ENCODE measurements around the gene TFDP3.

The TFDP3 gene

GRCh38 chrX:133185119-133185518, 33.0 kb downstream of the TFDP3 start:
- DNase-seq, result no peak

GRCh38 chrX:133183806-133184205, 34.3 kb downstream of the TFDP3 start:
- no peak for DNase-seq

- no peak for DNase-seq
Measured at GRCh38 chrX:133179500-133179899, 38.7 kb downstream of the TFDP3 start.

- DNase-seq, result no peak
Measured at GRCh38 chrX:133177202-133177601, 41.0 kb downstream of the TFDP3 start.

GRCh38 chrX:133175605-133176004, 42.5 kb downstream of the TFDP3 start:
- DNase-seq, result no peak

GRCh38 chrX:133175162-133175561, 43.0 kb downstream of the TFDP3 start:
- DNase-seq, result no peak

GRCh38 chrX:133171962-133172708, 46.0 kb downstream of the TFDP3 start:
- DNase-seq, result peak; percentile 8

Data from activated CD4-positive, alpha-beta T cell treated with anti-CD3 and anti-CD28 coated beads, Interleukin-2, Interleukin-6, amounts not matched to agents 100 ng/mL and 50 ng/mL, durations not matched to agents 16 hours and 8 hours (primary cell).